IMR-90 (cell line): ENCODE results near the gene OR52K1.

Experiments
- BHLHE40 ChIP-seq: fragments of 150-350 bp; IDR thresholded peaks from 2 replicates; pipeline ENCODE4 v1.6.1; 2016; ENCODE audit warnings: mild to moderate bottlenecking, low read depth, low read length
- CHD1 ChIP-seq: IDR thresholded peaks from 2 replicates; pipeline ENCODE4 v1.6.1; 2012; ENCODE audit warnings: low read depth, low read length, improper control_type of control experiment
- CTCF ChIP-seq: conservative IDR thresholded peaks from 2 replicates; pipeline ENCODE4 v1.5.1; 2012; ENCODE audit warnings: mild to moderate bottlenecking, low read depth, low read length, improper control_type of control experiment
- ELK1 ChIP-seq: fragments of 150-350 bp; IDR thresholded peaks from 2 replicates; pipeline ENCODE4 v1.6.1; 2016; ENCODE audit warnings: low read depth, mild to moderate bottlenecking, low read length, moderate library complexity, borderline replicate concordance
- FOS ChIP-seq: fragments of 150-350 bp; IDR thresholded peaks from 2 replicates; pipeline ENCODE4 v1.6.1; 2016; ENCODE audit warnings: low read depth, low read length
- MAFK ChIP-seq: IDR thresholded peaks from 2 replicates; pipeline ENCODE4 v1.6.1; 2012; ENCODE audit warnings: low read depth, low read length, improper control_type of control experiment
- MAZ ChIP-seq: IDR thresholded peaks from 2 replicates; pipeline ENCODE4 v1.6.1; 2012; ENCODE audit warnings: low read depth, mild to moderate bottlenecking, low read length, improper control_type of control experiment, moderate library complexity, borderline replicate concordance
- MXI1 ChIP-seq: IDR thresholded peaks from 2 replicates; pipeline ENCODE4 v1.6.1; 2012; ENCODE audit warnings: low read depth, mild to moderate bottlenecking, low read length, moderate library complexity, borderline replicate concordance
- POLR2A ChIP-seq: IDR thresholded peaks from 2 replicates; pipeline ENCODE4 v1.6.1; 2012; ENCODE audit warnings: mild to moderate bottlenecking, low read depth, low read length
- RAD21 ChIP-seq: IDR thresholded peaks from 2 replicates; pipeline ENCODE4 v1.6.1; 2012; ENCODE audit warnings: low read length, improper control_type of control experiment
- RCOR1 ChIP-seq: IDR thresholded peaks from 2 replicates; pipeline ENCODE4 v1.6.1; 2012; ENCODE audit warnings: mild to moderate bottlenecking, low read length, improper control_type of control experiment; ENCODE audit not compliant: insufficient replicate concordance
- SMC3 ChIP-seq: fragments of 150-350 bp; IDR thresholded peaks from 2 replicates; pipeline ENCODE4 v1.6.1; 2016; ENCODE audit warnings: low read depth, mild to moderate bottlenecking, antibody characterized with exemption, low read length, moderate library complexity
- USF2 ChIP-seq: fragments of 150-350 bp; IDR thresholded peaks from 2 replicates; pipeline ENCODE4 v1.6.1; 2017; ENCODE audit warnings: mild to moderate bottlenecking, antibody characterized with exemption, low read length, low read depth

GRCh38 chr11:4484310-4484709 is 1.9 kb downstream of the OR52K1 start:
- no peak for TF ChIP-seq POLR2A
- no peak for TF ChIP-seq CTCF
- TF ChIP-seq CHD1 = no peak
- TF ChIP-seq MAZ = no peak
- no peak for TF ChIP-seq FOS
- no peak for TF ChIP-seq MXI1
- TF ChIP-seq ELK1 = no peak
- TF ChIP-seq MAFK = no peak
- TF ChIP-seq SMC3 = no peak
- TF ChIP-seq RCOR1 = no peak
- no peak for TF ChIP-seq BHLHE40
- no peak for TF ChIP-seq USF2
- no peak for TF ChIP-seq RAD21
